Activated naive CD8-positive, alpha-beta T cell treated with anti-CD3 and anti-CD28 coated beads, Interleukin-2, amount 50 U/mL, for 24 hours (primary cell): ENCODE results near the gene KCNQ1.
"Not testable (repeated sequence)": the region's sequence is repeated elsewhere in the genome, so short reads cannot be mapped to it uniquely, and the experiment has no call there.

ENCODE experiments used
- ATAC-seq: fragments of 150-1000 bp; cut with Tn5 transposase; one replicate; pipeline ENCODE4 v1.10.0; 2021
- DNase-seq: peaks from one replicate; pipeline ENCODE4 v3.0.0; 2021
- H3K27ac Mint-ChIP-seq: one replicate; pipeline ENCODE4 v1.8.0; 2021; ENCODE audit warnings: mild to moderate bottlenecking, mixed read lengths
- H3K27me3 Mint-ChIP-seq: one replicate; pipeline ENCODE4 v1.8.0; 2021; ENCODE audit warnings: mixed read lengths
- H3K36me3 Mint-ChIP-seq: one replicate; pipeline ENCODE4 v1.8.0; 2021; ENCODE audit warnings: low read depth, mixed read lengths
- H3K4me1 Mint-ChIP-seq: one replicate; pipeline ENCODE4 v1.8.0; 2021; ENCODE audit warnings: mixed read lengths
- H3K4me3 Mint-ChIP-seq: one replicate; pipeline ENCODE4 v1.8.0; 2021; ENCODE audit warnings: mild to moderate bottlenecking, moderate library complexity, mixed read lengths
- H3K9me3 Mint-ChIP-seq: one replicate; pipeline ENCODE4 v1.8.0; 2021; ENCODE audit warnings: mixed read lengths

Gene KCNQ1

DNA sequence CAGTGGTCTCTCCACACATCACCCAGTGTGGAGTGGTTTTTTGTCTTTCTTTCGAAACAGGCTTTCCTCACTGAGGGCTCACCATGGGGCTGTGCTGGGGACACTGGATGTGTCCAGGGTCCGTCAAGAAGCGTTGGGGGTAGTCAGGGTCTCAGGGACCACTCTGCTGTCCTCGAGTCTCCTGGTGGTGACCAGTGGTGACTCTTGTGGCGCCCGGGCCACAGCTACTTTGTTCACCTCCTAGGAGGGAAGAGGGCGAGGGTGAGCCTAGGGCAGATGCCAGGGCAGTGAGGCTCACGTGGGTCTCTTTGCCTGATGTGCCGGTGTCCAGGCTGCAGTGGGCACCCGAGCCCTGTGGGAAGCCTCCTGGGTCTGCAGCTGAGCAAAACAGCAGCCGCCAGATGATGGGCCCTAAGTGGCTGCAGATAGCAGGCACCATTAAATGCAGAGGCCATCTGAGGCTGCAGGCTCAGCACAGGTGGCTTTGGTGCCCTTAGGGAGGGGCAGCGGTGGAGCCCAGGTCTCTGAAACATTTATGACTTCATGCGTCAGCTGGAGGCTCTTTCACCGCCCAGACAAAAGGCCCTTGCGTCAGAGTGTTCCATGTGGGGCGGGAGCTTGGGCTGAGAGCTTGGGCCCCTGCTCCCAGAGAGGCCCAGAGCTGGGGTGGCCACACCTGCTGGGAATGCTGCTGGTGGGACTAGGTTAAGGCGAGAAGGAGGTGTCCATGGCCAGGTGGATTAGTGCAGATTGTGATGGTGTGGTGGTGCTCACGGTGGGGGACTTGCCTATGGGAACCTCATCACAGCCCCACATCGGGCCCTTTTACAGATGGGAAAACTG, 29.5 kb downstream of the KCNQ1 start:
- H3K27ac Mint-ChIP-seq = no peak overlapping the region

DNA sequence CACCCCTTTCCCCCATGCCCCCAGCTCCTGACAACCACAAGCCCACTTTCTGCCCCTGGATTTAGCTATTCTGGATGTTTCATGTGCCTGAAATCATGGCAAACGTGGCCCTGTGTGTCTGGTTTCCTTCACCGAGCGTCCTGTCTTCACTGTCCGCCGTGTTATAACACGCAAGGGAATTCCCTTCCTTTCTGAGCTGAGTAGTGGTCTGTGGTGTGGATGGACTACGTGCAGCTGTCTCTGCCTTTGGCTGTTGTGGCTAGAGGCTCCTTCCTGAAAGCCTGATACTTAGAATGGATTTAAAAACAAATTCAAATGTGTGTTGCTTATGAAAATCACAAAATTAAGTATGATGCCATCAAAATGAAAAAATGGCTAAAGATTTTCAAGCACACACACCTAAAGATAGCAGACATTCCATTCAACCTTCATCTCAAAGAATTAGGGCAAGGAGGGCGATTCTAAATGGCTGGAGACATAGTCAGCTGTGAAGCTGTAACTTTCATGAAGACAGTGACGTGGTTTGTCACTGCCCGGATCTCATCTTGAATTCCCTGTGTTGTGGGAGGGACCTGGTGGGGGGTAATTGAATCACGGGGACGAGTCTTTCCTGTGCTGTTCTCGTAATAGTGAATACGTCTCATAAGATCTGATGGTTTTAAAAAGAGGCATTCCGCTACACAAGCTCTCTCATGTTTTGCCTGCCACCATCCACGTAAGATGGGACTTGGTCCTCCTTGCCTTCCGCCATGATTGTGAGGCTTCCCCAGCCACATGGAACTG, 30.5 kb downstream of the KCNQ1 start:
- Mint-ChIP-seq H3K4me1 (peaks cover 8% of the 10 kb centered on the region), H3K27ac (no peak overlapping the region), H3K36me3 (peaks cover 25% of the 10 kb centered on the region), H3K9me3 (peaks cover 20% of the 10 kb centered on the region), H3K27me3 (peaks cover 1% of the 10 kb centered on the region), H3K4me3 (no peak overlapping the region)
- no peak for ATAC-seq
- DNase-seq = no peak

More for the DNA sequence above, 29.5 kb downstream of the KCNQ1 start:
- H3K4me1 Mint-ChIP-seq = peaks cover 3% of the 10 kb centered on the region
- DNase-seq (no peak), ATAC-seq (no peak)
- H3K27me3 Mint-ChIP-seq = peaks cover 1% of the 10 kb centered on the region
- H3K9me3 Mint-ChIP-seq = peaks cover 12% of the 10 kb centered on the region
- peaks cover 18% of the 10 kb centered on the region for H3K36me3 Mint-ChIP-seq
- H3K4me3 Mint-ChIP-seq = no peak overlapping the region

DNA sequence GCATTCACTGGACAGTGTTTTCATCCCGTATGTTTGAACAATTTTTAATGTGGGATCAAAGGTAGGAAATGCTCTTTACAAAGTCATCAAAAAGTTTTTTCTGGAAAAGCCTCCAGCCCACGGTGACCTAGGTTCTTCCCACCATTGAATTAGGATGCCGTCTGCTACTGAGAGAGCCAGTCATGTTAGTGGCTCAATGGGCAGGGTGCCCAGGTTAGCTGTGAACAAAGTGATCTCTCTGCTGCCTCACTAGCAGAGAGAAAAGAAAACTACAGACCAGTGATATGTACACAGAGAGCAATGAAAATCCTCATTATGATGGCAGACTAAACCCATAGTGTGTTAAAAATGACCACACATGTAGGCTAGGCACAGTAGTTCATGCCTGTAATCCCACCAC, 32.4 kb downstream of the KCNQ1 start:
- H3K27me3 Mint-ChIP-seq = peaks cover 1% of the 10 kb centered on the region
- H3K27ac Mint-ChIP-seq = no peak overlapping the region
- H3K36me3 Mint-ChIP-seq = peaks cover 28% of the 10 kb centered on the region

DNA sequence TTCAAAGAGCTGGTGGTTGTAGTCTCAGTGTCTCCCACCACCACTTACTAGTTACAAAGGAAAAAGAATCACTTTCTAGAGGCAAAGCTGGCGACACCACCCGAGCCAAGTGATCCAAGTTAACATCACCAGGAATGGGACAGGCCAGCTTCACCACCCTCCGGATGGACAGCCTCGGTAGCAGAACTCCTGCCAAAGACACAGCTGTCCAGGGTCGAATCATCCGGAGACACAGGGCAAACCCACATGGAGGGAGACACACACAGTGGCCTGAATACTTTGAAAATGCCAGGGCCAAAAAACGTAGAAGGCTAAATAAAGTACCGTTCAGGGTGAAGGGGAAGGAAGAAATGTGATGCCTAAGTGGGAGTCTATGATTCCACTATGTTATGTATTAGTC, 33.1 kb downstream of the KCNQ1 start:
- peaks cover 23% of the 10 kb centered on the region for H3K9me3 Mint-ChIP-seq
- H3K4me1 Mint-ChIP-seq = peaks cover 24% of the 10 kb centered on the region

More for the DNA sequence above, 32.4 kb downstream of the KCNQ1 start:
- peaks cover 23% of the 10 kb centered on the region for H3K9me3 Mint-ChIP-seq
- no peak overlapping the region for H3K4me3 Mint-ChIP-seq
- H3K4me1 Mint-ChIP-seq = peaks cover 23% of the 10 kb centered on the region
- no peak for ATAC-seq
- DNase-seq = no peak

DNA sequence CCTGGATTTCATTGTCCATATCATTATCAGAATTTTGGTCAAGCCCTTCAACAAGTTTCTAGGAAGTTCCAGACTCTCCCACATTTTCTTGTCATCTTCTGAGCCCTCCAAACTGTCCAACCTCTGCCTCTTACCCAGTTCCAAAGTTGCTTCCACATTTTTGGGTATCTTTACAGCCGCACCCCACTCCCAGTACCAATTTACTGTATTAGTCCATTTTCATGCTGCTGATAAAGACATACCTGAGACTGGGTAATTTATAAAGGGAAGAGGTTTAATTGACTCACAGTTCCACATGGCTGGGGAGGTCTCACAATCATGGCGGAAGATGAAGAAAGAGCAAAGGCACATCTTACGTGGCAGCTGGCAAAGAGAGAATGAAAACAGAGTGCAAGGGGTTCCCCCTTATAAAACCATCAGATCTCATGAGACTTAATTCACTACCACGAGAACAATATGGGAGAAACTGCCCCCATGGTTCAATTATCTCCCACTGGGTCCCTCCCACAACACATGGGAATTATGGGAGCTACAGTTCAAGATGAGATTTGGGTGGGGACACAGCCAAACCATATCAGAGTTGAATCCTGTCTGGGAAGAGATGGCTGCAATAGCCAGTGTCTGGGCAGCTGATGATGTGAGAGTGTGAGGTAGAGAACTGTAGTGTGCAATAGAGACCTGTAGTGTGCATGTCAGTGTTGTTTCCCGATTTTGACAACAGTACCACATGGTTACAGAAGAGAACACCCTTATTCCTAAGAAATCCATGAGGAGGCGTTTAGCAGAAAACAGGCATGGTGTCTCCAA, 35.5 kb downstream of the KCNQ1 start:
- Mint-ChIP-seq H3K4me1 (peaks cover 24% of the 10 kb centered on the region), H3K4me3 (peak overlapping the region; percentile 66)

More for the DNA sequence above, 33.1 kb downstream of the KCNQ1 start:
- H3K27ac Mint-ChIP-seq = no peak overlapping the region
- ATAC-seq (no peak), DNase-seq (no peak)
- H3K36me3 Mint-ChIP-seq = peaks cover 28% of the 10 kb centered on the region
- peaks cover 1% of the 10 kb centered on the region for H3K27me3 Mint-ChIP-seq
- H3K4me3 Mint-ChIP-seq = no peak overlapping the region

DNA sequence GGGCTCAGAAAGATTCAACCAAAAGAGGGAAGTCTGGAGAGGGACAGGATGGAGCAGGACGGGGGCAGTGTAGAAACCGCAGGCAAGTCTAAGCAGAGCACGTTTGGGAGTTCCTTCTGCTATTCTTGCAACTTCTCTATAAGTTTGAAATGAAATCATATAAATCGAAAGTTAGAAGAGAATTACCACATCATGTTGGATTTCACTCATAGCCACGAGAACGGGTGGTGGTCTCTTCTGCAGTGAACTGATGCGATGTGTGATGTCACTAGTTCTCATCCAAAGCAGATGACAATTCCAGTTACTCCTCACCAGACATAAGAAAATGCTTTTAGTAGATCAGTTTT, 36.0 kb downstream of the KCNQ1 start:
- peak overlapping the region; percentile 66 for H3K4me3 Mint-ChIP-seq
- DNase-seq (no peak), ATAC-seq (peak; percentile 70)
- H3K27ac Mint-ChIP-seq = peak overlapping the region; percentile 61
- H3K4me1 Mint-ChIP-seq = peaks cover 24% of the 10 kb centered on the region
- peaks cover 35% of the 10 kb centered on the region for H3K36me3 Mint-ChIP-seq
- peaks cover 31% of the 10 kb centered on the region for H3K9me3 Mint-ChIP-seq
- H3K27me3 Mint-ChIP-seq = no peaks in the 10 kb centered on the region

More for the DNA sequence above, 35.5 kb downstream of the KCNQ1 start:
- peaks cover 29% of the 10 kb centered on the region for H3K36me3 Mint-ChIP-seq
- not testable (repeated sequence) for H3K27me3 Mint-ChIP-seq, DNase-seq, ATAC-seq
- peaks cover 25% of the 10 kb centered on the region for H3K9me3 Mint-ChIP-seq
- peak overlapping the region; percentile 61 for H3K27ac Mint-ChIP-seq

DNA sequence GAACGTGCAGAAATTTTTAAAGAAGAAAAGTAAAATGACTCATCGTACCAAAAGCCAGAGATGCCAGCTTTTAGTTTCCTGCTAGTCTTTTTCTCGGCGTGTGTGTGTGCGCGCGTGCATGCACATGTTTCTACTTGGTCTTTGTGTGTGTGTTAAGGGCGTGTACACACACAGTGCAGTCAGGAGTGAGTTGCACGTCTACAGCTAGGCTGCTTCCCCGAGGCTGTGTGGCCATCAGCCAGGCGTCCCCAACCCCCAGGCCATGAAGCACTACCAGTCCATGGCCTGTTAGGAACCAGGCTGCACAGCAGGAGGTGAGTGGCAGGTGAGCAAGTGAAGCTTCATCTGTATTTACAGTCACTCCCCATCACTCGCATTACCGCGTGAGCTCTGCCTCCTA, 36.4 kb downstream of the KCNQ1 start:
- H3K27me3 Mint-ChIP-seq = no peaks in the 10 kb centered on the region
- DNase-seq = no peak
- H3K4me1 Mint-ChIP-seq = peaks cover 24% of the 10 kb centered on the region
- peak overlapping the region; percentile 66 for H3K4me3 Mint-ChIP-seq
- H3K36me3 Mint-ChIP-seq = peaks cover 38% of the 10 kb centered on the region
- peak overlapping the region; percentile 61 for H3K27ac Mint-ChIP-seq
- H3K9me3 Mint-ChIP-seq = peaks cover 35% of the 10 kb centered on the region
- ATAC-seq = peak; percentile 55

DNA sequence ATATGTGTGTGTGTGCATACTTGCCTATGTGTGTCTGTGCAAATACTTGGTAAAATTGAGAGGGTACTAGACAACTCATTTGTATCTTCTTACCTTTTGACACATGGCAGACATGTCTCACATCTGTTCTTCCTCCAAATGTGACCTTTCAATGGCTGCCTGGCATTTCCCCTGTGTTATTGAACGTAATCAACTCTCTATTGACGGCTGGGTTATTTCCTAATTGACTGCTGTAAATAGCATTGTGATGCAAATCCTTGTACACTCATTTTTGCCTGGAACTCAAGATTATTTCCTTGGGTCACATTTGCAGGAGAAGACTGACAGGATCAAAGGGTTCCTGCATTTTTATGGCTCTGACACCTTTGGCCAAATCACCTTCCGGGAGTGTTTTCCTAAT, 37.4 kb downstream of the KCNQ1 start:
- DNase-seq (no peak), ATAC-seq (no peak)
- Mint-ChIP-seq H3K27ac (no peak overlapping the region), H3K27me3 (no peaks in the 10 kb centered on the region), H3K4me1 (peaks cover 24% of the 10 kb centered on the region), H3K36me3 (peaks cover 42% of the 10 kb centered on the region), H3K9me3 (peaks cover 43% of the 10 kb centered on the region), H3K4me3 (no peak overlapping the region)

DNA sequence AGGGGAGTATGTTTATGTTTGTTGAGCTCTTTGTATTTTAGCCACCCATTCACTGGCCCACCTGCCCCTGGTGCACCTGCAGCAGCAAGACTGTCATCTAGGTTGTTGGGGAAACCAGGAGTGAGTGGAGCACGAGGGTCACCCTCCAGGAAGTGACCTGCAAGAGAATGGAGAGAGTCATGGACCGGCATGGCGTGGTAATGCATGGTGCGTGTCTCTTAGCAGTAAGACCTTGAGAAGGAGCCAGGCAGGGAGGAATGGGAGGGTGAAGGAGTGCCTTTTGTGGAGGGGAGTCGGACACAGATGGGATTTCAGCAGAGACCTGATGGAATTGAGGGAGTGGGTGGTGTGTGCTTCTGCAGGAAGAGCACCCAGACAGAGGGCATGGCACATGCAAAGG, 37.9 kb downstream of the KCNQ1 start:
- DNase-seq = no peak
- no peaks in the 10 kb centered on the region for H3K27me3 Mint-ChIP-seq
- H3K36me3 Mint-ChIP-seq = peaks cover 42% of the 10 kb centered on the region
- no peak overlapping the region for H3K27ac Mint-ChIP-seq
- H3K4me1 Mint-ChIP-seq = peaks cover 24% of the 10 kb centered on the region
- no peak overlapping the region for H3K4me3 Mint-ChIP-seq
- peaks cover 45% of the 10 kb centered on the region for H3K9me3 Mint-ChIP-seq
- ATAC-seq = no peak

DNA sequence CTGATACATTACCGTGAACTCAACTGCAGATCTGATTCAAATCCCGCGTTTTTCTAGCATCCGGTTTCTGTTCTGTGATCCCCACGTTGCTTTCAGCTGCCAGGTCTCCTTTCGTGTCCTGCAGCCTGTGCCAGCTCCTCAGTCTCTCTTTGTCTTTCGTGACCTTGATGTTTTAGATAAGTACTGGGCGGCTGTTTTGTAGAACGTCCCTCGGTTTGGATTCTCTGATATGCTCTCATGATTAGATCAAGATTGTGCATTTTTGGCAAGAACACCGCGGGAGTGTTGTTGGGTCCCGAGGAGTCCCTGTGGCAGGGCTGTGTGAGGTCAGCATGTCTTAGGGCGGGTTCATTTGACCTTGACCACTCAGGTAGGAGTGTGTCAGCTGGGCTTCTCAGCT, 38.6 kb downstream of the KCNQ1 start:
- peaks cover 24% of the 10 kb centered on the region for H3K4me1 Mint-ChIP-seq
- peaks cover 43% of the 10 kb centered on the region for H3K36me3 Mint-ChIP-seq
- no peak overlapping the region for H3K27ac Mint-ChIP-seq
- no peak for ATAC-seq
- no peak for DNase-seq
- H3K4me3 Mint-ChIP-seq = no peak overlapping the region
- peaks cover 45% of the 10 kb centered on the region for H3K9me3 Mint-ChIP-seq
- no peaks in the 10 kb centered on the region for H3K27me3 Mint-ChIP-seq

DNA sequence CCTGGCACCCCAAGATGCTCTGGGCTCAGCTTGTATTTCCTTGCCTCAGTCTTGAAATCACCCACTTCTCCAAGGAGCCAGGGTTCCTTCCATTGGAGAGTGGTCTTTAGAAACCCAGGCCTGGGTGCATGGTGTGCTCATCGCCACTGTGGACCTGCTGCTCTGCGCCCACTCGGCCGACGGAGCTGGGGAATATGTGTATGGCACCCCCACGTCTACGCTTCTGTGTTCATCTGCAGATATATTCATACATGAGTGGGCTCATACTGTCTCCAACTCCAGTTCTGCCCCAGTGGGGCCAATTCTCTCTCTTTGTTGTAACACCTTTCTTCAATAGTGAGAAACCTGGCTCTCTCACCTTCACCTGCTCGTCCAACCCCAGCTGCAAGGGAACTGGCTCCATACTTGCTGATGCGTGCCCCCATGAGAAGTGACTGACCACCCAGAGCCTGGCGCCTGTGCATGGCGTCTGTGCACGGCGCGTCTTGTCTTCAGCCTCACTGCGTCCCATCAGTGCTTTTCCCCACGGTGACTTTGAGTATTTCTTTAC, 39.8 kb downstream of the KCNQ1 start:
- Mint-ChIP-seq H3K4me1 (peaks cover 24% of the 10 kb centered on the region), H3K9me3 (peaks cover 49% of the 10 kb centered on the region), H3K27ac (no peak overlapping the region), H3K36me3 (peaks cover 45% of the 10 kb centered on the region), H3K27me3 (no peaks in the 10 kb centered on the region), H3K4me3 (no peak overlapping the region)
- DNase-seq = no peak
- no peak for ATAC-seq

DNA sequence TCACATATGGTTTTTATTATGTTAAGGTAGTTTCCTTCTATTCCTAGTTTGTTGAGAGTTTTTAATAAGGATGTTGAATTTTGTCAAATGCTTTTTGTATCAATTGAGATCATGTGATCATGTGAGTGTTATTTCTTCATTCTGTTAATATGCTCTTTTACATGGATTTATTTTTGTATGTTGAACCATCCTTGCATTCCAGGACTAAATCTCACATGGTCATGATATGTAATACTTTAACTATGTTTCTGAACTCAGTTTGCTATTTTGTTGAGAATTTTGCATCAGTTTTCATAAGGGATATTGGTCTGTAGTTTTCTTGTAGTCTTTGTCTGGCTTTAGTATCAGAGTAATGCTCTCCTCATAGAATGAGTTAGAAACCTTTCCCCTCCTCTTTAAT, 43.2 kb downstream of the KCNQ1 start:
- peaks cover 41% of the 10 kb centered on the region for H3K36me3 Mint-ChIP-seq
- no peaks in the 10 kb centered on the region for H3K27me3 Mint-ChIP-seq
- H3K27ac Mint-ChIP-seq = no peak overlapping the region
- H3K4me1 Mint-ChIP-seq = no peaks in the 10 kb centered on the region
- peaks cover 52% of the 10 kb centered on the region for H3K9me3 Mint-ChIP-seq
- no peak overlapping the region for H3K4me3 Mint-ChIP-seq
- DNase-seq (no peak), ATAC-seq (no peak)

DNA sequence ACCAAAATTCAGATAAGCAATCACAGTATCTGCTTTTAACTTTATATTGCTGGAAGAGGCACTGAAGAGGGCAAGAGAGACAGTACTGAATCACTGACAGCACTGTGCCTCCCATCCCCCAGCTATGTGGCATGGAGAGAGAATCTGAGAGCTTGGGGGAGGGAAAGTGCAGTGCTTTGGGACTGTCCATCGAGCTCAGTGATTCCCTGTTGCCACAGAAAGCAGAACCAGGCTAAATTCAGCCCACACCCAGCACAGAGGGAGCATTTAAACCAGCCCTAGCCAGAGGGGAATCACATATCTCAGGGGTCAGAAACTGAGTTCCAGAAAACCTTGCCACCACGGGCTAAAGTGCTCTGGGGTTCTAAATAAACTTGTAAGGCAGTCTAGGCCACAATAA, 44.3 kb downstream of the KCNQ1 start:
- Mint-ChIP-seq H3K27me3 (no peaks in the 10 kb centered on the region), H3K9me3 (peaks cover 54% of the 10 kb centered on the region), H3K4me1 (no peaks in the 10 kb centered on the region), H3K4me3 (no peak overlapping the region), H3K27ac (no peak overlapping the region), H3K36me3 (peaks cover 41% of the 10 kb centered on the region)
- DNase-seq = no peak
- no peak for ATAC-seq

DNA sequence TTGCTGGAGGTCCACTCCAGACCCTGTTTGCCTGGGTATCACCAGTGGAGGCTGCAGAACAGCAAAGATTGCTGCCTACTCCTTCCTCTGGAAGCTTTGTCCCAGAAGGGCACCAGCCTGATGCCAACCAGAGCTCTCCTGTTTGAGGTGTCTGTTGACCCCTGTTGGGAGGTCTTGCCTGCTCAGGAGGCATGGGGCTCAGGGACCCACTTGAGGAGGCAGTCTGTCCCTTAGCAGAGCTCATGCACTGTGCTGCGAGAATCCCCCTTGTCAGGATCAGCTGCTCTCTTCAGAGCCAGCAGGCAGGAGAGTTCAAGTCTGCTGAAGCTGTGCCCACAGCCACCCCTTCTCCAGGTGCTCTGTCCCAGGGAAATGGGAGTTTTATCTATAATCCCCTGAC, 53.1 kb downstream of the KCNQ1 start:
- not testable (repeated sequence) for H3K4me3 Mint-ChIP-seq, ATAC-seq
- peaks cover 22% of the 10 kb centered on the region for H3K36me3 Mint-ChIP-seq

More for the DNA sequence above, 53.1 kb downstream of the KCNQ1 start:
- not testable (repeated sequence) for H3K27me3 Mint-ChIP-seq, DNase-seq, H3K27ac Mint-ChIP-seq, H3K4me1 Mint-ChIP-seq
- peaks cover 54% of the 10 kb centered on the region for H3K9me3 Mint-ChIP-seq
